NCI-H524 (cell line): ENCODE results near the gene EYA4.
A peak's percentile ranks its signal among the peaks of the same experiment; 100 is the strongest.

ENCODE experiments used
- DNase-seq, 2 experiments: peaks; one replicate each; lab custom pipeline; 2025; lab: John Stamatoyannopoulos, UW

Gene EYA4, protein sequence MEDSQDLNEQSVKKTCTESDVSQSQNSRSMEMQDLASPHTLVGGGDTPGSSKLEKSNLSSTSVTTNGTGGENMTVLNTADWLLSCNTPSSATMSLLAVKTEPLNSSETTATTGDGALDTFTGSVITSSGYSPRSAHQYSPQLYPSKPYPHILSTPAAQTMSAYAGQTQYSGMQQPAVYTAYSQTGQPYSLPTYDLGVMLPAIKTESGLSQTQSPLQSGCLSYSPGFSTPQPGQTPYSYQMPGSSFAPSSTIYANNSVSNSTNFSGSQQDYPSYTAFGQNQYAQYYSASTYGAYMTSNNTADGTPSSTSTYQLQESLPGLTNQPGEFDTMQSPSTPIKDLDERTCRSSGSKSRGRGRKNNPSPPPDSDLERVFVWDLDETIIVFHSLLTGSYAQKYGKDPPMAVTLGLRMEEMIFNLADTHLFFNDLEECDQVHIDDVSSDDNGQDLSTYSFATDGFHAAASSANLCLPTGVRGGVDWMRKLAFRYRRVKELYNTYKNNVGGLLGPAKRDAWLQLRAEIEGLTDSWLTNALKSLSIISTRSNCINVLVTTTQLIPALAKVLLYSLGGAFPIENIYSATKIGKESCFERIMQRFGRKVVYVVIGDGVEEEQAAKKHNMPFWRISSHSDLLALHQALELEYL

DNA sequence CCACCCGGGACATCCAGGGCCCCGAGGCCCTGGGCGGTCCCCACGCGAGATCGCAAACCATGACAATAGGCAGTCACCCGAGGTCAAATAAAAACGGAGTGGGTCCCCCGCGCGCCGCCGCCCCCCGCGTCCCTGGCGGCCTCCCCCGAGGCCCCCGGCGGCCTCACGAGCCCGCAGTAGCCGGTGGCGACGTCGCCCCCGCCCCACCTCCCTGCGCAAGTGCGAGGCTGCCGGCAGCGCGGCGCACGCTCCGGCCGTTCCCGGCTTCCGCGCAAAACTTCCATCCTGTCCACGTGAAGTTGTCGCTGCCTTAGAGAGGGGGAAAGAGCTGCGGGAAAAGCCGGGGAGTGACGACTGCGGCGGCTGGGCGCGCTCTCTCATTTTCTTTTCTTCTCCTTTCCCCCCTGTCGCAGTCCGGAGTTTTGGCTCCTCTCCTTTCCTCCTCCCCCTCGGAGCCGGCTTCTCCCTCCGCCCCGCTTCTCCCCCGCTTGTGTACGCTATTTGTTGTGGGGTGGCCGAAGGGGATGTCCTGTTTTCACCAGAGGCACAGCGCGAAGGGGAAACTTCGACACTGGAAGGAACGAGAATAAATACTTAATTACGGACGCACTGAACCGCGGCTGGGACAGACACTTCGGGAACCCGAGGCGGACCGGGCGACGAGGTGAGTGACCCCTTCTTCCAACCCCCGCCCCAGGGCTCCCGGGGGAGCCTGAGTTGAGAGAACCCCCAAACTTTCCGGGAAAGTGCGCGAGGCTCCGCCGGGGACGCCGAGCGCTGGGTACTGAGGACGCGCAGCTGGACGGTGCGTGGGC, at the start of gene EYA4:
TSS of gene EYA4 (plus strand) at position 272 of the 815 bp plus-strand sequence. CDS start 33,424 bp downstream, outside the sequence.
- DNase-seq = peak in 1 of 2 experiments; percentile 48

DNA sequence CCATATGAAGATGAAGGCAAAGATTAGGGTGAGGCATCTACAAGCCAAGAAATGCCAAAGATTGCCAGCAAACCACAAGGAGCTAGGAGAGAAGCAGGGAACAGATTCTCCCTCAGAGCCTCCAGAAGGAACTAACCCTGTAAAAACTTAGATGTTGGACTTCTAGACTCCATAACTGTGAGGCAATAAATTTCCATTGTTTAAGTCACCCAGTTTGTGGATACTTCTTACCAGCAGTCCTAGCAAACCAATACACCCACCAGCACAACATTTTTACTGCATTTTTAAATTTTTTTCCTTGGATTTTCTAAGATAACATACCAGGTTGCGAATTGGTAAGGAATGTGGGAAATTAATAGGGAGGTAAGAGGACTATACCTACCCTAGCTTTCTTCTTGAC, 47.8 kb upstream of the EYA4 start:
- no peak for DNase-seq

DNA sequence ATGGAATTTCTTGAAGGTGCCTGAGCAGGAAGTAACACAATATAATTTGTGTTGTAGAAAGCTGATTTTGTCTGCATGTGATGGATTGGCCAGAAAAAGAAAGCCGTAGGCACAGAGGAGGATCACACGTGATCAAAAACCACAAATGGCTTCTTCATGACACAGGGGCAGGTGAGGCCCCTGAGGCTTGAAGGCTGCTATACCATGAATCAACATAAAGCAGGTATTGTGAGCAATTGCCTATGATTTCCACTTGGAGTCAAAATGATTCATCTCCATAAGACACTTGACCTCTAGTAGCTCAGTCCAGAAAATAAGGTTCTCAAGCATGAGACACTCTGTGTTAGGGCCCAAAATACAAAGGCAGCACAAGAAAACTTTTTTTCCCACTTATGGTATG, 42.4 kb upstream of the EYA4 start:
- no peak for DNase-seq

DNA sequence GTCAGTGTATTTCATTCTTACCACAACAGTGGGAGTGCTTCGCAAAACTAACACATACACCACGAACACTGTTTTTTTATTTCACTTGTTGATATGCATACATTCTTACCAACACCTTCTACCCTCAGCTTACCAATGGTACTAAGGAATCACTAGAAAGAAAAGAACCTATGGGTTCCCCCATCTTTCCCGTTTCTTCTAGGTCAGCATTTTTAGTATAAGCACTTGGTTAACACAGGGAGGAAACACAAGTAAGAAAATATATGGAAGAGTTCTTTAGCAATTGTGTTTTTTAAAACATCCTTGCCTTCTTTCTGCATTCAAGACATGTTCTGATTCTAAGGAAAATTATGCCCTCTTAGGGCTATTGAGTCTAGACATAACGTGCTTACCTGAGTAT, 39.9 kb upstream of the EYA4 start:
- DNase-seq = no peak

DNA sequence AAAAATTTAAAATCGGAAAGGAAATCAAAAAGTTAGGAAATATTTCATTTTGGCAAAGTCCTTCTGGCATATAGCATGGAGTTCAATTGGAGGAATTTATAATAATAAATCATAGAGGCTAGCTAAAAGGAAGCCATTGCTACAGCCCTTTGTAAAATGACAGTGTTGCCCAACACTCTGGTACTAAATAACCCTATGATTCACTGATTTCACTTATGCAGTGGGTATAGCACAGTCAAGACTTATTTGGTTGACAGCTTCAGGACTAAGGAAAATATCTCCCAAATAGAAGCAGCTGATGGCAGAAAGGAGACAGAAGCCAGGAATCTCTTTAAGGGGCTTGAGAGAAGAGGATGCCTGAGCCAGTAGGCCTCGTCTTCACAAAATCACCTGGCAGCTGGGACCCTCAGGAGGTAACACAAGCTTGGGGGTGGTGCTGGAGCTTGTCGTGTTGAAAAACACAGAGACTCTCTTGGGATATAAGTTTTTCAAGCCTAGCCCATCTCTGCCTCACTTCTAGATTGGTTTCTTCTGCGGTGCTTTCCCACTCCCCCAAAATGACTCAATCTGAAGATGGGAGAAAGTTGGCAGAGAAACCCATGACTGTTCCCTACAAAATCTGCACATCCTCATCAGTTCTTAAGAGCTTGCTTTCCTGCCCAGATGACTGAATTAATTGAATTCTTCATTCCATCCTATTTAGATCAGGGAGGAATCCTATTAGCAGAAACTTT, 38.4 kb upstream of the EYA4 start:
- no peak for DNase-seq

DNA sequence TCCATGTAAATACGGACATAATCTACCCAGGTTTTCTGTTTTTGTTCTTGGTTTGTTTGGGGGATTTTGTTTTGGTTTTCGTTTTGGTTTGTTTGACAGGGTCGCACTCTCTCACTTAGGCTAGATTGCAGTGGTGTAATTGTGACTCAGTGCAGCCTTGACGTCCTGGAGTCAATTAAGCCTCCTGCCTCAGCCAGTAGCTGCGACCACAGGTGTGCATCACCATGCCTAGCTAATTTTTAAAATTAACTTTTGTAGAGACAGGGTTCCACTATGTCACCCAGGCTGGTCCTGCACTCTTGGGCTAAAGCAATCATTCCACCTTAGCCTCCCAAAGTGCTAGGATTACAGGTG, 37.8 kb upstream of the EYA4 start:
- no peak for DNase-seq

DNA sequence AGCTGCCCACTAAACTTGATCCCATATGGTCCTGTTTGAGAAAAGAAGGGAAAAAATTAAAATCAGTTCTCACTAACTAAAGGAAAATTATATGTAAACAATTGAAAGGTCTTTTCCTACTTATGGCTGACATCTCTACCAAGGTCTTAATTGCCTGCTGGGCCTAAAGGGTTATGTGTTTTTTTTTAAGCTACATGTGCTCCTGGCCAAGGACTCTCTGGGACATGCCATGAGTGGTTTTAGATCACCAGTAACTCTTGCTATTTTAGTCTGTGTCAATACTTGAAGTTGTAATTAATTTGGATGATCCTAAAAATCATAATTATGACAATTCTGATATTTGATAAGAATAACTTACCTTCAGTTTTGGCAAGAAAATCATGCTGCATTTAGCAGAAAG, 35.9 kb upstream of the EYA4 start:
- DNase-seq = no peak

DNA sequence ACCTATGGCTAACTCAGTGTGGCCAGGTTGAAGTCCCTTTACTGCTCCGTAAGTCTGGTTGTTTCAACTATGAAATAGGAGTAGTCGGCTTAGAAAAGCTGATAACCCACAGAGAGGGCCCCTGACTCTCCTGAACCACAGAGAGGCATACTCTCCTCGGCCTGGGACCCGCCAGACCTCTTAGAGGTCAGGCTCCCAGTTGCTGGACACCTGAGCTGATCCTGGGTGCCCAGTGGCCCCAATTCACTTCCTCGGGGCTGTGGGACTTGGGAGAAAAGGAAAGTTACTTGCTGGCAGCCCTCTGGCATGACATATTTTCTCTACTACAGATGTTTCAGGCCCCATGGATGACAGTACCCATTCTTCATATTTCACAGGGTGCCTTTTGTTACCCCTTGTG, 34.2 kb upstream of the EYA4 start:
- DNase-seq = no peak

DNA sequence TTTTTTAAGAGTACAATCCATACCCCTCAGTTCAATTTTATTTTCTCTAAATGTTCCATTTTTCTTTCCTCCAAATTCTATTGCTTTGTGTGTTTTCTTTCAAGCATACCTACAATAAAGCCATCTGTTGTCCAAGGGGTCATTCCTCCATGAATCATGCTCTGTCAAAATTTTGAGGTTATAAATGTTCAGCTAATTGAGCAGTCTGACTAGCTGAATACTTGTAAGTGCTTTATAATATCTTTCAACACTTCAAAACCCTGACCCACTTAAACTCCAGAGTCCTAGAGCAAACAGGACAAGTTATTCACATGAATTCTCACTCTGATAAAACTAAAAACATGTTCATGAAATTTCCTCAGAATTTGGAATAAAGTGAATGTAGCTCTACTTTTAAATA, 33.4 kb upstream of the EYA4 start:
- DNase-seq = no peak

DNA sequence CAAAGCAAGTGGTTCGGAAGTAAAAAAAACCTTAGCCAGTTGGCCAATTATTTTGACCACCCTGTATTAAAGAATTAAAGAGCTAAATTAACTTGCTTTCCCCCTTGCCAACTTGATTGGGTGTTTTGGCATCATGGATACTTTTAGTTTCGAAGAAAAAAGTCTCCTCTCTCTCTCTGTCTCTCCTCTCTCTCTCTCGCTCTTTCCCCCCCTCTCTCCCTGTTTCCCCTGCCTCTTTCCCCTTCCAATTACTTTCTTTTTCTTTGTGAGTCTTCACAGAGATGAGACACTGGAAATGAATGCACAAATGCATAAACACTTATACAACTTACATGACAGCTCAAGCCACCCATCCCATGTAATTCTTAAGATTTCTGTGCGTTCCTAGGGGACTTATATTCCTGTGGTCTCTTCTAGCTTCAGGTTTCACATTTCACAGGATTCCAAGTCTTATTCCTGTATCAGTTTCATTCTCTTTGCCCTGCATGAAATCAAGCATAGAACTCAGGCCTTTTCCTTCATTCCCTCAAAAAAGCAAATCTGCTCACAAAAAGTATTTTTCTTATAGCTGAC, 32.9 kb upstream of the EYA4 start:
- no peak for DNase-seq

DNA sequence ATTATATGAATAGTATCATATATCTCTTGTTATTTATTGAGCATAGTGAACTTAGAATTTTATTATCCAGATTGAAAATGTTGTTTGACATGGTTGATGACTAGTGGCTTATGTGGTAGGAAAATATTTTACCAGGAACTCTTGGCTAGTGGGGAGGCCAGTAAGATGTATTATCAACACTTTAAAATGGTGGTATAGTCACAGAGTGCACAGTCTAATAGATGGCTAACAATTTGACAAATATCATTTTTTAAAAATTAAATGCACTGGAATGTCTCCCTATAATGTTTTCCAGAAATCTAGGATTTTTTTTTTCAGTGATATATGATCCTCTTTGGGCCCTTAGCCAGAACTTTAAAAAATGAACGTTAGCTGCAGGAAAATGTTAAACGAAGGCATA, 26.9 kb upstream of the EYA4 start:
- DNase-seq = no peak

DNA sequence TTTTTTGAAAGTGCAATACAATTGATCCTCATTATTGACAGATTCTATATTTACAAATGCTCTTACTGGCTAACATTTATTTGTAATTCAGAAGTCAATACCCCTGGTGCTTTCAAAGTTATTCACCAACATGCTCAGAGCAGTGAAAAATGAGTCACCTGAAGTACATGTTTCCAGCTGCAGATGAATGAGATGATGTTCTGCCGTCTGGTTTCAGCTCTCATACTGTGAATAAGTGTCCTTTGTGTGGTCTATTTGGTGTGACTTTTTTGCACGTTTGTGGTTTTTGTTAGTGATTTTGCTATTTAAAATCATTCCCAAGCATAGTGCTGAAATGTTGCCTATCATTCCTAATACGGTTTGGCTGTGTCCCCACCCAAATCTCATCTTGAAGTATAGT, 22.3 kb upstream of the EYA4 start:
- DNase-seq = no peak

DNA sequence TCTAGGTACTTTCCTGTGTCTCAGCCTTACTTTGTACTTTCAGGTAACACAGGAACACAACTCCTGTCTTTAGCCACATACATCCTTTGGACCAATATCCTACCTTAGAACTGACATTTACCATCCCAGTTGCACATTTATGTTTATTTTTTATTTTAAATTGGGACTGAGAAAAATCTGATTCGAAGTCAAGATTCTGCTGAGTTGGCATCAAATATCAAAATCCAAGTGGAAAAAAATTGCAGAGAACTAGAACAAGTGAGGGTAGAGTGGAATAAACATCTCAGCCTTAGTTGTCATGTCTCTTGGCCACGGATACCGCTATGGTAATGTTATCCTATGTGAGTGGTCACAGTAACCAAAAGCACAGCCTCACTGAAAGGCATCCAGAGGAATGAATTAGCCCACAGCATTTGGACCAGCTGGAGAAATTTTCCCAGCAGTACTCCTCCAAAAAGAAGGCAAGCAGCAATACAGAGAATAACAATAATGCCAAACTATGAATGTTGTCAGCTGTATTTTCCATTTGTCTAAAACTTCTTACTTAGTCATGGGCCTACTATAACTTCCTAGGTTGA, 17.6 kb upstream of the EYA4 start:
- no peak for DNase-seq

DNA sequence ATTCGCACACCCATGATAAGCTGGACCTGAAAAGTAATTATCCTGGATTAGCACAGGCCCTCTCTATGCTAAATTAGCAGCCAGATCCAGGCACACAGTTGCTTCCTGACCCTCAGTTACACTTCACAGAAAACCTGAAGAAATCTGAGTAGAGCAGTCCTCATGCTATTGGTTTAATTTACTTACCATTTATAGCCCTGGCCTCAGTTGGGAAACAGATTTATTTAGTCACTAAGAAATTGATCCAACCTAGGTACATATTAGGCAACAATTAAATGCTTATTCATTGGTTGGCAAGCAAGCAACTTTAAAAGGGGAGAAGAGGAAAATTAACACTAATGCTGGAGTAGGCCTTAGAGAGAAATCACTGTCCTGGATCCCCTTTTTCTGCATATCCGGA, 15.6 kb upstream of the EYA4 start:
- DNase-seq = peak in 1 of 2 experiments; percentile 44

DNA sequence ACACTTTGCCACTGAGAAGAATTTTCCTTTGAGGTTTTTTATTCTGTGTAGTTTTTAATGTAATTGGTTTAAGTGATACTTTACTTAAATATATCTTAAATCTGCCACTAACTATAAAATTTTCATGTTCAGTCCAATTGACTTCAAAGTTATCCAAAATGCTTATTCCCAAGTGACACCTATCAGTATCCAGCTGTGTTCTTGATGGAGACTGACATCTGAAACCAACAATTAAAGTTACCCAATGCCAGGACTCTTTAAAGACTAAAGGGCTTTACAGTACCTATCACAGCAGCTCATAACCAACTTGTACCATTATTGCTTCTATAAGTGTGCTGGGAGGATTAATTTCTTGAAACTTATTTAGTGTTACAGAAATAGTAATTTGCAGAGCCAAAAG, 13.8 kb upstream of the EYA4 start:
- peak in 1 of 2 experiments; percentile 20 for DNase-seq

DNA sequence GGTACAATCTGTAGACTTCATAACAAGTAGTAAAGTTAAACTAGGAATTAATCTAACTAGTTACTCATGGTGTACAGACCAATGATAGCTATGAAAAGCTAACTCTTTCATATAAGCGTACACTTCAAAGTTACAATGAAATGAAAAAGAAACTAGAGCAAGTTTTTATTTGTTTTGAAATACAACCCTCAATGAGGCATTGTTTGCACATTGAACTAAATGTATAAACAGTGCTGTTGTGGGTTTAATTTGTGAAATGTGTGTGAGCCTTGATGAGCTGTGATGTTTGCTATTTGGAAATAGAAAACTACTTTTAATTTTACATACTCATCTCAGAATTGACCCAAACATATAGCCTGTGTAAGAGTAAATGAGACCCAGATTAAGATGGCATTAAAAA, 11.1 kb upstream of the EYA4 start:
- no peak for DNase-seq

DNA sequence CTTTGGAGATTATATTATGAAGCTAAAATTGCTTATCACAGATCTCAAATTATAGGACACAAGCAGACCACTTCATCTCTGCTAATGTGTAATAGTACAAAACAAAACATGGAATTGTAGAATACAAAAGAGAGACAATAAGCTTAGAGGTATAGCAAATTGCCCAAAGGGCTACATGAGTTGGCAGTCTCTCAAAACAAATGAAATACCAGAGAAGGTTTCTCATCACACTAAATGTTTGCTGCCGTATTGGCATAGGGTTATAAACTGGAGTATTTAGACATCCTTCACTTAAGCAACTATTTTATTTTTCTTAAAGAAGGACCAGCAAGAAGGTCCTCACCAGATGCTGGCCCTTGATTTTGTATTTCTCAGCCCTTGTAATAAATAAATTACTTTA, 5.9 kb upstream of the EYA4 start:
- DNase-seq = no peak

DNA sequence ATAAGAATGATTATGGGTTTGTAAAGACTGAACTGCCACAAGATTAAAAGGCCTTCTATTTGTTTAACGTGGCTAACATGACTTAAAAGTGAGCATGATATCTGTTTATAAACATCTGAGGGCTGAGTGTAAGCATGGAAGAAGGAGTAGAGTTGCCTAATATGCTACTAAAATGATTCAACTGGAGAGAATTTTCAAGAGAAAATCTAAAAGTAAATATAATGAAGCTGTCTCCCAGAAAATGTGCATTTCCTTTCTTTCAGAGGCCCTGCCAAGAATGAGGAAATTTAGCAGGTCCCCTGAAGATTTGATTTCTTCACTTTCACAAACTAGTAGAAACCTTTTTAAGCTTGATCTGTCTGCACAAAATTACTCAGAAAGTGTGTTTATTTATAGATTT, 4.2 kb upstream of the EYA4 start:
- no peak for DNase-seq

DNA sequence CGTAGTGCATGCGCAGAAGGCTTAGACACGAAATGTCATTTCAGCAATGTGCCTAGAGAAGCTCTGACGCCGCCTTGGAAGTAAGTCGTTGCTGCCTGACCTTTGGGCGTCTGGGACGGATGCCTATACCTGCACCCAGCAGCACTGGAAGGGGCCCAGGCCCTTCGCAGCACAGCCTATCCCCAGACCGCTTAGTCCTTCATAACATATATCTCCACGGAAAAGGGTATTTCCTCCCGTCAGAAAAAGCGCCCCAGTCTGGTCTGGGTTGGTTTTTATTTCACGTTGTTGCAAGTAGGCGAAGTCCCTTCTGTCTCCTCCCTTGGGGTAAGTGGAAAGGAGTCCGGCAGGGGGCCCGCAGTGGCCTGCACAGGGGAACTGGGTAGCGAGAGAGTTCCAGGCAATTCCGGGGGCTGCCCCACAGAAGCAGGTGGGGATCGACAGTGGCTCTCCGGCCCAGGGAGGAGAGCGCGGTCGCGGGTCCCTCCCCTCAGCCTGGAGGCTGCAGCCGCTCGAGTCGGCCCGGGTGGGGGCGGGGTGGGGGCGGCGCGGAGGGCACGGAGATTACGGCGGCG, 559 bp upstream of the EYA4 start:
- DNase-seq = peak in 1 of 2 experiments; percentile 60

DNA sequence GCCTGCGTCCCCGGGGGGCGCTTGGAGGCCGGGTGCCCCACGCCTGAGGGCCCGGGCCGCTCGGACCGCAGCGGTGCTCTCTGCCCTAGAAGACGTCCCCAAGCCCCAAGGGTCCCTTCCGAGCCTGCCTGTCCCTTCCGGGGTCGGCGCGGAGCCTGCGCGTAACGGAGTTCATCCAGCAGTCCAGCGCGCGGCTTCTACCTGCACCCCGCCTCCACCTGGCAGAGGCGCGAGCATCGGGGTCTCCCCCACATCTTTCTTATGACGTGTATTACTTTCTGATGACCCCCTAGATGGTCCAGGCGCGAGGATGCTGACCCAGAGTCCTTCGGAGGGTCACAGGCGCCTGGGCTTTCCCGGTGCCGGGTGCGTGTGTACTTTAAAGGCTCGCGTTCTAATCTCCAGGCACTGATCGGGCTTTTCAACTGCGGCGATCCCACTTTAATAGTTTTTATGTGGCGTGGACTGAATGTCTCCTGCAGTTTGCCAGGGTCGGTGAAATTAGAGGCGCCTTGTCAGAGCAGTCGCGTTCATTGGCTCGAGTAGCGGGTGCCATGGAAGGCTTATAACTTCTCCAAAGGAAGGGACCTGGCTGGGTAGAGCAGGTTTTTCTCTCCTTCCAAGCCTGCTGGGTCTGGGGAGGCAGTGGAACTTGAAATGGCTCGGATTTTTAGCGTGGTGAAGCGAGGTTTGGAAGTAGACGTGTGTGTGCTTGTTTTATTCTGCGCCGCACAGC, 912 bp downstream of the EYA4 start:
- DNase-seq = peak; percentile 59 to 61
